GM19240 (cell line): ENCODE measurements around the gene RUSC1.
A peak's percentile ranks its signal among the peaks of the same experiment; 100 is the strongest.
"Not testable (repeated sequence)": the region's sequence is repeated elsewhere in the genome, so short reads cannot be mapped to it uniquely, and the experiment has no call there.

ENCODE experiments used
- DNase-seq: peaks from one replicate; pipeline ENCODE4 v3.0.0; 2011; ENCODE audit warnings: low spot score; ENCODE audit not compliant: insufficient read length

Gene RUSC1

GRCh38 chr1:155322953-155323728 is 2.4 kb downstream of the RUSC1 start:
- no peak for DNase-seq

GRCh38 chr1:155323729-155324036 is 3.0 kb downstream of the RUSC1 start:
- DNase-seq, result no peak

GRCh38 chr1:155324037-155324716 is 3.5 kb downstream of the RUSC1 start:
- peak; percentile 80 for DNase-seq

- DNase-seq, result no peak
These were observed 4.3 kb downstream of the RUSC1 start for GRCh38 chr1:155324717-155325602.

- no peak for DNase-seq
These were observed 4.9 kb downstream of the RUSC1 start for GRCh38 chr1:155325603-155325893.

- no peak for DNase-seq
These were observed 5.4 kb downstream of the RUSC1 start for GRCh38 chr1:155326020-155326526.

- DNase-seq, result no peak
These were observed 5.9 kb downstream of the RUSC1 start for GRCh38 chr1:155326631-155327037.

GRCh38 chr1:155327981-155328380 is 7.3 kb downstream of the RUSC1 start:
- no peak for DNase-seq

GRCh38 chr1:155328856-155329255 is 8.2 kb downstream of the RUSC1 start:
- DNase-seq, result not testable (repeated sequence)

- no peak for DNase-seq
These were observed 9.4 kb downstream of the RUSC1 start for GRCh38 chr1:155329980-155330598.

GRCh38 chr1:155334962-155335361 is 14.3 kb downstream of the RUSC1 start:
- no peak for DNase-seq

GRCh38 chr1:155339515-155340097 is 18.9 kb downstream of the RUSC1 start:
- no peak for DNase-seq

- DNase-seq, result no peak
These were observed 22.1 kb downstream of the RUSC1 start for GRCh38 chr1:155342842-155343241.

GRCh38 chr1:155352631-155353030 is 31.9 kb downstream of the RUSC1 start:
- no peak for DNase-seq

- no peak for DNase-seq
These were observed 39.4 kb downstream of the RUSC1 start for GRCh38 chr1:155360051-155360450.

GRCh38 chr1:155379180-155379579 is 58.5 kb downstream of the RUSC1 start:
- DNase-seq, result no peak

GRCh38 chr1:155379631-155380090 is 59.0 kb downstream of the RUSC1 start:
- no peak for DNase-seq
